Stimulated activated CD4-positive, alpha-beta T cell treated with anti-CD3 and anti-CD28 coated beads, Interleukin-12 subunit alpha, Interleukin-12 subunit beta, amount 100 ng/mL, for 4 hours (primary cell): Measurements from ENCODE around the gene DIS3L2.
"Not testable (repeated sequence)": the region's sequence is repeated elsewhere in the genome, so short reads cannot be mapped to it uniquely, and the experiment has no call there.

ENCODE experiments used
- DNase-seq: peaks from one replicate; pipeline ENCODE4 v3.0.0-alpha.2; 2020

DIS3L2 gene

GRCh38 chr2:232326274-232327104, 365.0 kb downstream of the DIS3L2 start:
- not testable (repeated sequence) for DNase-seq

GRCh38 chr2:232327105-232328031, 365.9 kb downstream of the DIS3L2 start:
- peak; percentile 83 for DNase-seq

DNA sequence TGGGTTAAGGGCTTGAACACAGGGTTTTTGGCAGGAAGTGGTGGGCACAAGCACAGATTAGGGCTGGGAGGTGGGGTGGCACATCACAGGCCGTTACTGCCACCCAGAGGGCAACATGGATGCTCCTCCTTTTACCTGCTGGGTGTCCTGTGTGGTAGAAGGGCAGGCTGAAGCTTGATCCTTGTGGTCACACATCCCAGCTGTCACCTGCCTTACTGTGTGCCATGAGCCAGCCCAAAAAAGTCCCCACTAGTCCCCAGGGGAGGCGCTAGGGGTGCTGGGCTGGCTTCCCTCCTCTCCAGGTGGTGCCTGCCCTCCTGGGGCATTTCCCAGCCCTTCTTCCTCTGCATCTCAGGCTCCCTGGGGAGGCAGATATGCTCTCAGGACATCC, 366.5 kb downstream of the DIS3L2 start:
- DNase-seq = no peak

- no peak for DNase-seq
Measured at GRCh38 chr2:232328516-232329460, 367.3 kb downstream of the DIS3L2 start.

DNA sequence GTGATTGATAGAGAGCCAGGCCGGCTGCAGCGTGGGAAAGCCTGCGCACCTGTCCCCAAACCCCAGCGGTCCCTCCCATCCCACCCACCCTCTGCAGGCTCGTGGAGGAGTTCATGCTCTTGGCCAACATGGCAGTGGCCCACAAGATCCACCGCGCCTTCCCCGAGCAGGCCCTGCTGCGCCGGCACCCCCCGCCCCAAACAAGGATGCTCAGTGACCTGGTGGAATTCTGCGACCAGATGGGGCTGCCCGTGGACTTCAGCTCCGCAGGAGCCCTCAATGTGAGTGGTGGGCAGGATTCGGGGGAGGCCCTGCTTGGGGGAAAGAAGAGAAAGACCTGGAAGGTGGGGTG, 368.2 kb downstream of the DIS3L2 start:
- no peak for DNase-seq

DNA sequence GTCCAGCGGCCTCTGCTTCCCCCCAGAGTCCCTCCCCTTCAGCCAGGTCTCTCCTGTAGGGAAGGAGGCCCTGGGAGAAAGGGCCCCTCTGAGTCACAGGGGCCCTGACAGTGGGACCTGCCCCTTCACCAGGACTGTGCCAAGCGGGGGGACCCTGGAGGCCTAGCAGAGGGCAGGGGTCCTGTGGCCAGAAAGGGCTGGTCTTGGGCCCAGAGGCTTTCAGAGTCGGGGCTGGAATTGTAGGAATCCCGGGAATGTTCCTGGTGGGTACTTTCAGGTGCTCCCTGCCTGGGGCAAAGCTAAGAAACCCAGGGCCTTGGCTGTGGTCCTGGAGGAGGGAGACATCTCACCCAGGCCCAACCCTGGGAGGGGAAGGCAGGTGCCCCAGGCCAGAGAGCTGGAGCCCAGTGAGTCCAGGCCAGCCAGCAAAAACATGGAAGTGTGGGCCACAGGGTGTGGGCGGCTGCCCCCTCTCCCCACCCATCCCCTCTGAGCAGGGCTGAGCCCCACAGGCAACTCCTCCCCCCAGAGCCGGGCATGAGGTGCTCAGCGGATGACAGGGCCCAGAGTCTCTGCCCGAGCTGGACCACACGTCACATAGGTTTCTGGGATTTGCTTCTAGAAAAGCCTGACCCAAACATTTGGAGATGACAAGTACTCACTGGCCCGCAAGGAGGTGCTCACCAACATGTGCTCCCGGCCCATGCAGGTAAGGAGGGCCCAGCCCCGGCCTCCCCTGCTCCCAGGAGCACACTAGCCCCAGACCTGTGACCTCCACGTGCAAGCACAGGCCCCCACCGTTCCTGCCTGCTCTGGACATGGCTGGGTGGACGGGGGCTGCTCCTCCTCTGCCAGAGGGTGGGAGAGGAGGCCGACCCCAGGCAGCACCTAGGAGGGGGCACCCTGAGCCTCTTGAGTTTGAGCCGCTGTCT, 368.8 kb downstream of the DIS3L2 start:
- DNase-seq = no peak

DNA sequence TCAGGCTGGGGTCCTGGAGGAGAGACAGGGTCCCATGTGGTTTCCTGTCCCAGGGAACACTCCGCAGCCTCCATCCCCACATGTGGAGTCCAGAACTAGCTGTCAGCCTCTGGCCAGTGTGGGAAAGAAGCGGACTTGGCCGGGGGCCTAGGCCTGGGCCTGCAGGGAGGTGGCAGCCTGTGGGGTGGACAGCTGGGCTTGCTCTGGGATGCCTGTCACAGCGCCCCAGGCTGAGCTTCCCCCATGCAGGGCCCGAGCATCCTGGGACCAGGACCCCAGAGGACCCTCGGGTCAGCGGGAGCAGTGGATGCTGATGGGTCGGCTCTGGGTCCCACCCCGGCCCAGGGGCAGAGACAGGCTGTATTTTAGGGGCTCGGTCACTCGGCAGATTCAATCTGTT, 369.5 kb downstream of the DIS3L2 start:
- DNase-seq = not testable (repeated sequence)

DNA sequence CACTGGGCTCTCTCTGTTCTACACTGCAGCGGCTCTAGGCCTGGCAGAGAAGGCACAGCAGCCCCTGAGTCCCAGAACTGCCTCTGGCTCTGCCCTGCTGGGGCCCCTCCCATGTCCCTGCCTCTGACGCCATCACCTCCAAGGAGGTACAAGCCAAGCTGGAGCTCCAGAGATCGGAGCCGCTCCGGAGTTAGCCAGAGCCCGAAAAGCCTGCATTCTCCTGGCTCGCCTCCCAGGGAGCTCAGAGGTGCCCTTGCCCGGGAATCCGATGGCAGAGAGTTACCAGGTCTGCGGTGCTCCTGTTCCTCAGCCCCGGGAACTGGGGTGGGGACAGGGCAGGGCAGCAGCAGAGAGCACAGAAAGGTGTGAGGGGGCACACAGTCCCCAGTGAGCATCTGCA, 370.1 kb downstream of the DIS3L2 start:
- not testable (repeated sequence) for DNase-seq

DNA sequence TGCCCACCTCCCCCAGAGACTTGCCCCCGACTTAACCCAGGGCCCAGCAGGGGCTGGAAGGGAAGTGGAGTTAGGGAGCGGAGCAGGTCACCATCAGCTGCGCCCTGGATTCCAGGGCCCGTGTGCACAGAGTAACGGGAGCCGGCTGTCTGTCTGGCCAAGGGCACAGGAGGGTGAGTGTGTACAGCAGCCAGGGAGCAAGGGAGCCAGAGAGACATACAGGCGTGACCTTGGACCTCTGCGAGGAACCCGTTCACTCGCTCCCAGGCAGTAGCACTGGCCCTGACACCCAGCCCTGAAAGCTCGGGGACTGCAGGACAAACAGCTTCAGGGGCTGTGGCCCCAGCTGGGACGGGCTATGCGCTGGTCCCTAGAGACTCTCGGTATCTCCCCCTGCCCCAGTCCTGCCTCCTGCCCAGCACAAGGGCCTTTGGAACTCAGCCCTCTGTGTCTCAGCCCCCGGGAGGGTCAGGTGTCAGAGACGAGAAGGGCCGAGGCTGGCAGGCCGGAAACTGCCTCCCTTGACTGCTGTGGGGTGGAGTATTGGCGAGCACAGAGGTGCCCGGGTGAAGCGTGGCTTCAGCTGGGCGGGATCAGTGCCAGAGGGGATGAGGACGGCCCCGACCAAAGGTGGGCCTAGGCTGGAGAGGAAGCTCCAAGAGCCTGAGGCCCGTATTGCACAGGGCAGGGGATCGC, 370.9 kb downstream of the DIS3L2 start:
- not testable (repeated sequence) for DNase-seq

- DNase-seq = no peak
Measured at GRCh38 chr2:232332940-232333259, 371.4 kb downstream of the DIS3L2 start.

DNA sequence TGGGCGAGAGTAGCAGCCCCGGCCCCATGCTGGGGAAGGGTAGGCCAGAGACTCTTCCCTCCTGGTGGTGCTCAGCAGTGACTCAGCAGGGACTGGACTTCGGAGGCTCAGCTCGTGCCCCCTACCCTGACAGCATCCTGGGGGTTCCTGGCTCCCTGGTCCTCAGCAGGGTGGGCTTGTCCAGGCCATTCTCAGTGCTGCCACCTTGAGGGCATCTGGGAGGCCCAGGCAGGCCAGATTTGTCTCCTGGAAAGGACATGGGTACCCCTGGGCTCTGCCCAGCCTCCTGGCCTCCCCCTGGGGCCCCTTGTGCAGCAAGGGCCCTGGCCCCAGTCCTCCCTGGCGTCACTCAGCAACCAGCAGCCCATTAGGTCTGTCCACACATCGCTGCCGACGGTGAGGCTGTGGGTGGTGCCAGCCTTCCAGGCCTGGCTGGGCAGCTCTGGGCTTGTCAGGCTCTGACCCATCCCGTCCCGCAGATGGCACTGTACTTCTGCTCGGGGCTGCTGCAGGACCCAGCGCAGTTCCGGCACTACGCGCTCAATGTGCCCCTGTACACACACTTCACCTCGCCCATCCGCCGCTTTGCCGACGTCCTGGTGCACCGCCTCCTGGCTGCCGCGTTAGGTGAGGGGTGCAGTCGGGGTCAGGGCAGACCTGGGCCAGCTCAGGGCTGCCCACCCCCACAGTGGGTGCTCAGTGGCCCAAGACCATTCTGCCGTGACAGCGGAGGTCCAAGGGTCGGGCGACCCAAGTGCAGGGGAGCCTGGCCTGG, 372.0 kb downstream of the DIS3L2 start:
- DNase-seq = no peak

GRCh38 chr2:232334136-232334884, 372.8 kb downstream of the DIS3L2 start:
- DNase-seq = not testable (repeated sequence)

- DNase-seq = not testable (repeated sequence)
Measured at GRCh38 chr2:232334885-232335205, 373.3 kb downstream of the DIS3L2 start.

DNA sequence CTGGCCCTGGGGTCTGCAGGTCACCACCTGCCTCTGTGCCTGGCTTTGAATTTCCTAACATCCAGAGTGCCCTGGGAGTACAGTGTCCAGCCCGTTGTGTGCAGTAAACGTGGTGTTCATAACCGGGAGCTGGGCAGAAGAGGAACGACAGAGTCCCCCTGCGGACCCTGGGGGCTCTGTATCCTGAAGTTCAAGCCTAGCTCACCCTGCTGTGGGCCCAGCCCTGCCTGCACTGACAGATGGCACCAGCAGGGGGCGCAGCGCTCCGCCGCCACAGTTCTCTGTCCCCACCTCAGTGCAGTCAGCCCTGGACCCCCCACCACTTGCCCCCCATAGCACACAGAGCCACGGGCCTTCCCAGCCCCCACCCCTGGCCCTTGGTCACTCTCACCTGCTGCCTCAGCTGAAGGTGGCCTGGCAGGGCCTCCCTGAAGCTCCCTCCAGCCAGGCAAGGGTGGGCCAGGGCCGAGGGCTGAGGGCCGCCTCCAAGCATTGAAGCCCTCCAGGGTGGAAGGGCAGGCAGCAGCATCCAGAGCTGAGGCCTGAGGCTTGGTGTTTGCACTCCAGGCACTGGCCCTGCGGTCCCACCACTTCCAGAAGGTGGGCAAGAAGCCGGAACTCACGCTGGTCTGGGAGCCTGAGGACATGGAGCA, 373.8 kb downstream of the DIS3L2 start:
- not testable (repeated sequence) for DNase-seq

GRCh38 chr2:232335859-232336215, 374.3 kb downstream of the DIS3L2 start:
- no peak for DNase-seq

GRCh38 chr2:232336241-232336736, 374.8 kb downstream of the DIS3L2 start:
- no peak for DNase-seq

- DNase-seq = no peak
Measured at GRCh38 chr2:232336981-232337720, 375.6 kb downstream of the DIS3L2 start.

DNA sequence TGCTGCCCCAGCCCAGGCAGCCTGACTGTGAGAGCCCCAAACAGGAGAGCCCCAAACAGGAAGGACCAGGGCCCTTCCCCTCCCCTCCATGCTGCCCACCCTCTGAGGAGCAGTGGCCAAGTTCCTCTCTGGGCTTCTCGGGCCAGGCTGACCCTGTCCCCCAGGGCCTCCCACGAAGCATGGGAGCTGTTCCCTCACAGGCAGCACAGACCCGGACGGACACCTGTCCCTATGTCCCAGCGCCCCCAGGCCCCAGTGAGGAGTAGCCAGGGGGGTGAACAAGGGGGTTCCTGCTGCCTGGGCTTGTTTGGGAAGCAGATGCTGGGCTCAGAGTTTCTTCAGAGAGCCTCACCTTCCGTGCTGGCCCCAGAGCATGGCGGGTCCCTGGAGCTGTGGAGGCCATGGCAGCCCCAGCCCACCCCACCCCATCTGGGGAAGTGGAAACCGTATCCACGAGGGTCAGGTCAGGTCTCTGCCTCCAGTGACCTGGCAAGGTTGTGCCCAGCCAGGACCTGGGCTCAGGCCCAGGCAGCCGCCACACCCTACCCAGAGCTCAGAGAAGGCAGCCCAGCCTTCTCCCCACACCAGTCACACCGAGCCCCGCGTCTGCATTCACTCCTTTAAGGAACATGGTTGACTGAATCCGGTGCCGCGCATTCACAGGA, 376.7 kb downstream of the DIS3L2 start:
- not testable (repeated sequence) for DNase-seq
